ENCODE data around the gene F12.
"Not testable (repeated sequence)": the region's sequence is repeated elsewhere in the genome, so short reads cannot be mapped to it uniquely, and the experiment has no call there.

Gene F12

DNA sequence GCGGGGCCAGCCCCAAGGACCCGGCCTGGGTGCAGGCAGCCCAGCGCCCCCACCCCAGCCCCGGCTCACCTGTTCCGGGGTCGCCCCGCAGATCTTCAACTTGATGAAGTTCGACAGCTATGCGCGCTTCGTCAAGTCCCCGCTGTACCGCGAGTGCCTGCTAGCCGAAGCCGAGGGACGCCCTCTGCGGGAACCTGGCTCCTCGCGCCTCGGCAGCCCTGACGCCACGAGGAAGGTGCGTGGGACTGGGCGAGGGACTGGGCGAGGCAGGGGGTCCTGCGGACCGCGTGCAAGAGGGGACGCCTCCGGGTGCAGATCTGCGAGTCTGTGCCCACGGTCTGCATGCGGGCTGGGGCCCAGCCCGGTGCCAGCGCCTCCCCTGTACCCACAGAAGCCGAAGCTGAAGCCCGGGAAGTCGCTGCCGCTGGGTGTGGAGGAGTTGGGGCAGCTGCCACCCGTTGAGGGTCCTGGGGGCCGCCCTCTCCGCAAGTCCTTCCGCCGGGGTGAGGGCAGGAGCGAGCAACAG lies 42.0 kb downstream of the F12 start:
- no peak for DNase-seq

DNA sequence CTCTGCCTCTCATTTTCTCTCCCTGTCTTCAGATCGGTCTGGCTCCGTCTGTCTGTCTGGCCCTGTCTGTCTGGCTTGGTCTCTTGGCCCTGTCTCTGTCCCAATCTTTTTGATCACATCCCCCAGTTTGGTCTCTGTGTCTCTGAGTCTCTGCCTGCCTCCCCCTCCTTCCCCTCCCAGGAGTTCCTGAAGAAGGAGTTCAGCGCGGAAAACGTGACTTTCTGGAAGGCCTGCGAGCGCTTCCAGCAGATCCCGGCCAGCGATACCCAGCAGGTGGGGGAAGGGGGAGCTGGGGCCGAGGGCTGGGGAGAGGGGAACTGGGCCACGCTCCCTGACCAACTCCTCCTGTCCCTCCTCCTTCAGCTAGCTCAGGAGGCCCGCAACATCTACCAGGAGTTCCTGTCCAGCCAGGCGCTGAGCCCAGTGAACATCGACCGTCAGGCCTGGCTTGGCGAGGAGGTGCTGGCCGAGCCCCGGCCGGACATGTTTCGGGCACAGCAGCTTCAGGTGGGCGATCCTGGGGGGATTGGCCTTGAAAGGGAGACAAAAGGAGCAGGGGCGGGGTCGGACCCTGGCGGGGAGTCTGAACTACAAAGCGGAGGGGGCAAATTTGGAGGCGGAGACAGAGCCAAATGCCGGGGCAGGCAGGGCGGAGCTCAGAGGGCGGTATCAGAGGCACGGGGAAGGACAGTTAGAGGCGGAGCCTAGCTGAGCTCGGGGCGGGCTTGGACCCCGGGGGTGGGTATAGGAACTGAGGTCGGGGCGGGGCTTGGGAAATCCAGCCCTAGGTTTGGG lies 42.6 kb downstream of the F12 start:
- DNase-seq, result peak; percentile 69

DNA sequence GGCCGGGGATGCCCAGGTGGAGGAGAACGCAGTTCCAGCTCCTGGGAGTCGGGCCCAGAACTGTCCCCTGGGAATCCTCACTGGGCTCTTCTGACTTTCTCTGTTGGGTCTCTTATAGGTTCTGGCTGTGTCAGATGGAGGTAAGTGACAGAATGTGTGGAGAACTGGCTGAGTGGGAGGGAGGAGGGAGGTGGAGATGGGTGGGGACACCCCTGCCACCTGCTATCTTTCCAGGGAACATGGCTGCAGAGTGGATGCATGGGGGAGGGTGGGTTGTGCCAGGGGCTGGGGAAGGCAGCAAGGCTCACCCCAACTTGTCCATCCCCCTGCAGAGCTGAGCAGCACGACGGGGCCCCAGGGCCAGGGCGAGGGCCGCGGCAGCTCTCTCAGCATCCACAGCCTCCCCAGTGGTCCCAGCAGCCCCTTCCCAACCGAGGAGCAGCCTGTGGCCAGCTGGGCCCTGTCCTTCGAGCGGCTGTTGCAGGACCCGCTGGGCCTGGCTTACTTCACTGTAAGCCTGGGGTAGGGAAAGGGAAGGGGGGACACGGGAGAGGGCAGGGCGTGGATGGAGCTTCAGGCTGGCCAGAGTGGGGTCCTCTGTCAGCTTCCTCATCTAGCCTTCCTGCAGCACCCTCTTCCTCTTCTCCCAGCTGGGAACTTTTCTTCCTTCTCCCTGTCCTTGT lies 43.4 kb downstream of the F12 start:
- no peak for DNase-seq

DNA sequence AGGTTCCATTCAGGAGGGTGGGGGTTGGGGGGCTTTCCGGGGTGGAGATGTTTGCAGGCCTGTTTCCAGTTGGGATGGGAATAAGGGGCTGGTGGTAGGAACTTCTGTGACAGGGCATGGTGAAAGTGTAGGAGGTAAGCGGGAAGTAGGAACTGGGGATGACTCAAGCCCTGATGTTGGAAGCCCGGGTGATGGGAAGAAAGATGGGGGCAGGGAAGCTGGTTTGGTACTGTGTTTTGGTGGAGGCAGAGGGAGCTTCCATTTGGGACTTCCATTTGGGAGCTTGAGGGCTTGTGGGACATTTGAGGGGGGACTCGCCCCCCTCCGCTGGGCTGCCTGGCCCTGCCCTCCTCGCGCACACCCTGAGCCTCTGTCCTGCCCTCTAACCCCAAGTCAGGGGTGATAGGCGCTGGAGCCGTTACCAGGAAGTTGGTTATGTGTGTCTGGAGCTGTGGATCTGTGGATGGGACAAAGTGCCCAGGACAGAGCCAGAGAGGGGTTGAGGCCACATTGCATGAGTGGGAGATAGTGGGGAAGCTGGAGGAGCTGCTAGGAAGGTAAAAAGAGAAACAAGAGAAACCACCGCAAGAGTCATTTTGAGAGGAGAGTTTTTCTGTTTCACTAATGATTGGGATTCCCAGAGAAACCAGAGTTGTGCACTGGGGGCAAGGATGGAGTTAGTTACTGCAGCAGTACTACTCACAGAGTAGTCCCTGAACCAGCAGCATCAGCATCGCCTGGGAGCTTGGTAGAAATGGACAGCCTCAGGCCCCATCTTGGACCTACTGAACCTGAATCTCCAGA lies 45.0 kb downstream of the F12 start:
- no peak for DNase-seq

DNA sequence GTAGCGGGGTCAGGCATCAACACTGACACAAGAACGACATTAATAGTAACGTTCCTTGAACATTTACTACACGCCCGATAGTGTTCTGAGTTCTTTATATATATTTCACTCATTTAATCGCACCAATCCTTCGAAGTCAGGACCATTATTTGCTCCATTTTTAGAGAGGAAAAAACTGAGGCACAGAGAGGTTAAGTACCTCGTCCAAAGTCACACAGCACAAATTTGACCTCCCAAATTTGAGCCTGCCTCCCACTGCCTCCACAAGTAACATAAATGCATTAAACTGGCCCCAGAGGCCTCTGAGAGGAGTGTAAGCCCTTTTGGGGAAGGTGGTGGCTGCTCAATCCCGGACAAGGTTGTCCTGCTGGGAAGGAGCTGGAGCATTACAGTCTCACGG lies 45.8 kb downstream of the F12 start:
- DNase-seq, result no peak

DNA sequence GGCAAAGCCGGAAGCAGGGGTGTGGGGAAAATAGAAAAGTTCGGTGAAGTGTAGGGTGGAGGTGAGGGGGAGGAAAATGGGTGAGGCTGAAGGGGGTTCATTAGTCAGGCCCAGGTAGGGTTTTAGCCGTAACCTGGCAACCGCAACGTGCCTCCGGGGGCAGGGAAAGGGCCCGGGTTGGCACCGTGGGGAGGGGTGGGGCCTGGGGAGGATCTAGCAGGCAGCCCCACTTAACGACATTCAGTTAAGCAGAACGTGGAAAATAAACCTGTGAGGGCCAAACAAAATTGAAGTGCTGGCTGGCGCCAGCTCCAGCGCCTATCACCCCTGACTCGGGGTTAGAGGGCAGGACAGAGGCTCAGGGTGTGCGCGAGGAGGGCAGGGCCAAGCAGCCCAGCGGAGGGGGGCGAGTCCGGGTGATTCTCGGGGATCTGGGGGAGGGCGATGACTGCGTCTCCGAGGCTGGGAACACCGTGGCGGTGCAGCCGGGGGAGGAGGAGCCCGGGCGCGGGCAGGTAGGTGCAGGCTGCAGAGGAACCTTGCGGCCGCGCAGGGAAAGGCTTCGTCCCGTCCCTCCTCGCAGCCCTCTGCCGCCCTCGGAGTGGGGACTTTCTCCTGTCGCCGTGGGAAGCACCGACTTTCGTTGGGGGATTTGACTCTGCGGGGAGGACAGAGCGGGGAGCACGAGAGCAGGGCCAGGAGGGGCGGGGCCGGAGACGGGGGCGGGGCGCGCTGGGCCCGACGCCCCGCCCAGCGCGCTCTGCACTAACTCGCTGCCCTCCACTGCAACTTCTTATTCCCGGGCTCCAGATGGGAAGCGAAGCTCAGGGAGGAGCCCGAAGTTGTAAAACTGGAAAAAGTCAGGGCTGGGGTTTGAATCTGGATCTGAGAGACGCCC lies 46.5 kb downstream of the F12 start:
- peak; percentile 81 for DNase-seq

DNA sequence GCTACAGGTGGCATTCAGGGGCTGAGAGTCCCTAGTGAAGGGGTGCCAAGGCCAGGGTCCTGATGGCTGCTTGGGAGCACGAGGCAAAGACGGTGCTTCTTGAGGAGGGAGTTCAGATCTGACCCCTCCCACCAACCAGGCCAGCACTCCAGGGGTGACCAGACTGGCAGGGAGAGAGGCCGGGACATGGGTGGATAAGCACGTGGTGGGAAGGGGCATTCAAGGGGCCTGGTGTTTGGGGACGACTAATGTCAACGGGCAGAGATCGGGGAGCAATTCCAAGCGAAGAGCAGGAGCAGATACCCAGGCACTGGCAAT lies 47.1 kb downstream of the F12 start:
- DNase-seq, result no peak

DNA sequence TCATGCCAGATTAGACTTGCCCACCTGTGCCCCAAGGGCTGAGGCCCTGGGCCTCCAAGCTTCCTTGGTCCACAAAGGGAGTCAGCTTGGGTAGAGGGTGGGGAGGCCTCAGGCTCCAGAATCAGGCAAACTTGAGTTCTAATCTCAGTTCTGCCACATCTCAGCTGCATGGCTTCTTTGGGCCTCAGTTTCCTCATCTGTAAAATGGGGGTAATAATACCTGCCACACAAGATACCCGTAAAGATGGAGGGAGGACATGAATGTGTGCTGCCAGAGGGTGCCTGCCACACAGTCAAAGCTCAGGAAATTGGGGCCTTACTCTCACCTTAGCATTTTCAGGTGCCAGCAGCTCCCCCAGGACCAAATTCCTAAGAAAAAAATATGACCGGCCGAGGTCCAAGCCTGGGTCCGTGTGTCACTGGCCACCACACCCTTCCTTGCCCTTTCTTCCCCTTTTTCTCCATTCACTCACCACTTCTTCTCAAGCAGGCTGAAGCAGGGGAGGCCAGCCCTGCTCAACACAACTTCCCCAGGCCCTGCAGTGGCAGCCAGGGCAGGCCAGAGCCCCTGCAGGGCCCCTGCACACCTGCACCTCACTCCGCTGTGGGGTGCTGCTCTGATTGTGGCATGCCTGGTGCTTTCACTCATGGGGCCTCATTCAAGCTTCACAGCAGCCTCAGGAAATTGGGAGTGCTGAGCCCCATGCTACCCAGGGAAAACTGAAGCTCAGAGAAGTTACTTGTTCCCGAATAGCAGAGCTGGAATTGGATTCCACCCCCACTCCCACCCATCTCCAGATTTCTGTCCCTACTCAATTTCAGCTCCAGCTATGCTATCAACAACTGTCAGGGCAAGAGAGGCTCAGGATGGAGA lies 47.7 kb downstream of the F12 start:
- DNase-seq, result no peak

DNA sequence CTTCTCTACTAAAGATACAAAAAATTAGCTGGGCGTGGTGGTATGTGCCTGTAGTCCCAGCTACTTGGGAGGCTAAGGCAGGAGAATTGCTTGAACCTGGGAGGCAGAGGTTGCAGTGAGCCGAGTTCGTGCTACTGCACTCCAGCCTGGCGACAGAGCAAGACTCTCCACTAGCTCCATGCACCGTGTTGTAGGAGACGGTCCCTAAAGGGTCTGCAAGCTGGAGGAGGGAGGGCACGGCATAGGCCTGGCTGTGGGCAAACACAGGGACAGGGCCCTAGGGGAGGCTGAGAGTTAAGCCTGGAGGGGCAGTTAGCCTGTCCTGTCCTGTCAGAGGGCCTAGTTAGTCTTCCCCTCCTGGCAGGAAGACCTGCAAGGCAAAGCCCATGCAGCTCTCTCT lies 48.6 kb downstream of the F12 start:
- DNase-seq, result not testable (repeated sequence)

DNA sequence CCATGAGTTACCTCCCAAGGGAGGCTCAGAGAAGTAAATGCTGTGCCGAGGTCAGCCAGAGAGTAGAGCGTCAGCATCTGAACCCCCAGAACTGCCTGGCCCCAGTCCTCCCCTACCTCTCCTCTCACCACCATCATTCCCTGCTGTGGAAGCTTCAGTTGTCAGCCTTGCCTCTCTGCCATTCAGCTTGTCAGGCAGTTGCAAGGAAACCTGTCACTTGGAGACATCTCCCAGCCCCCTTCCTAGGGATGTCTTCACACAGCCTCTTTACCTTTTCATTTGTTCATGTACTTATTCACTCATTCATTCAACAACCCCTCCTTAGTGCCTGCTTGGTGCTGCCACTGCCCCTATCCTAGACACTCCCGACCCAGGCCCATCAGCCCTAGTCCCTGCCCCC lies 49.5 kb downstream of the F12 start:
- no peak for DNase-seq

DNA sequence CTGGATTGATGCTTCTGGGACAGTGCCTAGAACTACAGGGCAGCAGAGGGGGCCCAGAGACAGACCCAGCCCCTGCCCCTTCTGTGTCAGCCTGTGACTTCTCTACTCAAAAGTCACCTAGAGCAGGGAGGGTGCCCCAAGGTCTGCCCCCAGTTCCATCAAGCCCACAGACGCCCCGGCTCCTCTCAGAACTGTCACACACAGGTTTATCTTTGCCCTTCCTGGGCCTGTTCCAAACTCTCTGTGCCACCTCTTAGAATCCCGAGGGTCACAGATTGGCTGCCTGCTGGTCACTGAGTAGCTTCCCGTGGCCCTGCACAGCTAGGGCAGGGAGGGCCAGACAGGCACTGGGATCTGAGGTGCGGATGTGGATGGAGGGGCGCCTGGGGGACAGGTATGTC lies 49.9 kb downstream of the F12 start:
- DNase-seq, result no peak

DNA sequence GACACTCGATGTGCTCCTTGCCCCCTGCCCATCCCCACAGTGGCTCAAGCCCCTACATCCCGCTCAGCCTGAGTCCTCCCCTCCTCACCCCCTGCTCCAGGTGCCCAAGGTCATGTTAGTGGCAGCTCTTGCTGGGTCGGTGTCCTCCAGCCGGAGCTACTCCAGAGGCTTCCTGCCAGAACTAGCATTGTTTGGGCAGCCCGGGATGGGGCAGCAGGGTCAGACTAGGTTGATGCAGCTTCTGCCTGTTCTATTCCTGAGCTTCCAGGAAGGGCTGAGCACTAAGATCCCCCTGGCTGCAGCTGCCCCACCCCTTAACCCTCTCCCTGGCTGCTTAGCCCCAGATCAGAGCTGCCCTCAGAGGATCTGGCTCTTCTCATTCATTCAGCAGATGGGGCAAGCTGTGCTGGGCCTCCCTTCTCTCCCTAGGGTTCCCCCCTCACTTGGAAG lies 51.0 kb downstream of the F12 start:
- DNase-seq, result peak; percentile 37

DNA sequence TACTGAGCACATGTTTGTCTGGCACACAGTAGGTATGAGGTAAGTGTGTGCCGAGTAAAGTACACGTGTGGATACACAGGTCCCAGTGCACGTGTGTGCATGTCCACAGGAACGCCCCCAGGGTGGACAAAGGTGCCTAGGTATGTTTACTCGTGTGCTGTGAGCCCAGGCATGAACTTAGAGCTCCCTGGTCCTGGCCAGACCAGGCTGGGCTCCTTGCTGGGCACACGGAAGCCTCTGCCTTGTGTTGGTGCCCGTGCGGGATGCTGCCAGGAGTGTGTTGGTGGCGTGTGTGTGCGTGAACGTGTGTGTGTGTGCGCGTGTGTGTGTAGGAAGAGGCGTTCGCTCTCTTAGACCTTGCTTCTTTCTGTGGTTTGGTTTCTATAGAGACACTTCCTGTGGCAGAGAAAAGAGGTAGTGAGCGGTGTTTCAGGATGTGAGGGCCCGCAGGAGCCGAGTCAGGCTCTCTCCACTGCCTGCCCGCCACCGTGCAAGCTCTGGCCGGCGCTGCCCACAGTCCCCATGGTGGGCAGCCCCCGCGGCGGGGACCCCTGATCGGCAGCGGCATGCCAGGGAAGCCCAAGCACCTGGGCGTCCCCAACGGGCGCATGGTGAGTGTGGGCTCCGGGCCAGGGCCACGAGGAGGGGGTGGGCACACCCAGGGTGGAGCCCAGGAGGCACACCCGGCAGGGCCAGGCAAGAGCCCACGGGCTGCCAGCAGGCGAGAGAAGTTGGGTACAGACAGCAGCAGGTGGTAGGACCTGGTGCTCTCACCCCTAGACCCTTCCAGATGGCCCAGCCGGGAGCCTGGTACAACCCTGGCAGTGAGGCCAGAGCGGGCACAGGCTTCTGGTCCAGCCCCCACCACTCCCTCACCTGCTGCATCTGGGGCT lies 51.7 kb downstream of the F12 start, which contains the start of gene RGS14:
RGS14 (plus strand) TSS at position 466 of the 893 bp plus-strand sequence; CDS start at position 567, 101 bp downstream.
- DNase-seq, result peak; percentile 88

DNA sequence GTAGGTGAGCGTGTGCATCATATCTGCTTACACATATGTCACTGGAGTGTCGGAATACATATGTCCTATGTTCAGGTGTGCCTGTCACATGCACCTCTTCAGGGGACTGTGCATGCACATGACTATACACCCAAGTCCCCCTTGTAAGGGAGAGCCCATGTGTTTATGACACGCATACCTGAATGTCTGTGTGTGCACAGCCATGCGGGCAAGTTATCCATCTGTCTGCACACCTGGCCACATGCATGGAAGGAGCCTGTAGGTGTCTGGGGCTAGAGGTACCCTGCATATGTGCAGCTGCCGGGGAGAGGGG lies 52.3 kb downstream of the F12 start:
- peak; percentile 23 for DNase-seq

DNA sequence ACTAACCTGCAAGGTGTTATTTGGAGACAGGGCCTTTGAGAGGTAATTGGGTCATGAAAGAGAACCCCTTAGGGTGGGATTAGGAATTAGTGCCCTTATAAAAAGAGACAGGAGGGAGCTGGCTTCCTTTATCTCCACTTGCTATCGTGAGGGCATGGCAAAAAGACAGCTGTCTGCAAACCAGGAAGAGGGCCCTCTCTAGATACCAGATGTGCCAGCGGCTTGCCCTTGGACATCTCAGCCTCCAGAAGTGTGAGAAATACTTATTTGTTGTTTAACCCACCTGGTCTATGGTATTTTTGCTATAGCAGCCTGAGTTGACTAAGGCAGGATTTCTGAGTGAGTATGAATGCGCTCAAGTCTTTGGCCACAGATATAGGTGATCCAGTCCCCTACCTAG lies 52.6 kb downstream of the F12 start:
- DNase-seq, result peak; percentile 54

DNA sequence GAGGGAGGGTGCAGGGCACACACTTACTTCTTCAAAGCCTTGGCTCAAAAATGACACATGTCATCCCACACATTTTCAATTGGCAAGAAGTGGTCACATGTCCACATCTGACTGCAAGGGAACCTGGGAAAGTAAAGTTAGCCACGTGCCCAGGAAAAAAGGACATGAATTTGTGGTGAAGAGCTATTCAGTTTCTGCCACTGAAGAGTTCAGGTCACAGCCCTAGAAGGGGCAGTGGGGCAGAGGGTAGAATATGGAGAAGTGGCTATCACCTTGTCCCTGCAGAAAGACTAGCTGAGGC lies 53.5 kb downstream of the F12 start:
- peak; percentile 48 for DNase-seq

DNA sequence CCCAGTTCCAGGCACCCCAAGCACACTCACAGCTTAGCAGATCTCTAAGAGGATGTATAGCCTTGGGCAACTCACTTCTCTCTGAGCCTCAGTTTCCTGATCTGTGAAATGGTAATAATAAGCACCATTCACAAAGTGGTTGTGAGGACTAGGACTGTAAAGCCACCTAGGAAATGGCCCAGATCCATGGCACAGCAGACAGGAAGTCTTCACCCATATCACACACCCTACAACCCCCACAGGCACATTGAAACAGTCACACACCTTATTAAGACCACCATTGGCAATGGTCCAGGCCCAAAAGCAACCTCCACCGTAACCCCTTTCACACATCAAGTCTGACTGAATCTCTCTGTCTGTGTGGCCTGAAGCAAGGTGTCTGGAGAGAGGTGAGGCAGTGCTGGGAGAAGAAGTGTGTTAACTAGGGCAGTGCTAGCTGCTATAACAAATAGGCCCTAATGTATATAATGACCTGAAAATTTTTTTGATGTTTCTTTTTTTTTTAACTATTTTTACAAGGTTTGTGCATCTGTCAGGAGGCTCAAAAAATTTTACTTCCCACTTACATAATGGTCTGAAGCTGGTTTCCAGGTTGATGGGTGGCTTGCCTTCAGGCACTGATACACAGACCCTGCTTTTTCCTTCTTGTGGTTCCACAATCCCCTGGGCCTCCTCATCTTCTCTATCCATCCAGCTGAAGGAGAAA lies 54.0 kb downstream of the F12 start:
- DNase-seq, result no peak

DNA sequence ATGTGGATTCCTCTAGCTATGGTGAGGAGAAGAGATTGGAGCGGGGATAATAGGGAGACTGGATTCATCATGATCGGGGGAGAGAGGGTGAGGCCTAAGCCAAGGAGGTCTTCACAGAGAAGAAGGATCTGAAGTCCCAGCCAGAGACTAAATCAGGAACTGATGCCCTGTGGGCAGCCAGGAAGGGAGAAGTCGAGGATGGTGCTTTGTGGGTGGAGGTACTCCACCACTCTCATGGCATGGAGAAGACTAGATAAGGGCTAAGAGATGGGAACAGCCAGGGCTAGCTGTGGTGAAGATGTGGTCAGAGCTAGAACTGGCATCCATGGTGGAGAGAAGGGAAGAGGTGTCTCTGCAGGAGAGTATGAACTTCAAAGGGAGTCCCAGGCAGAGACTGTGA lies 54.7 kb downstream of the F12 start:
- peak; percentile 37 for DNase-seq

DNA sequence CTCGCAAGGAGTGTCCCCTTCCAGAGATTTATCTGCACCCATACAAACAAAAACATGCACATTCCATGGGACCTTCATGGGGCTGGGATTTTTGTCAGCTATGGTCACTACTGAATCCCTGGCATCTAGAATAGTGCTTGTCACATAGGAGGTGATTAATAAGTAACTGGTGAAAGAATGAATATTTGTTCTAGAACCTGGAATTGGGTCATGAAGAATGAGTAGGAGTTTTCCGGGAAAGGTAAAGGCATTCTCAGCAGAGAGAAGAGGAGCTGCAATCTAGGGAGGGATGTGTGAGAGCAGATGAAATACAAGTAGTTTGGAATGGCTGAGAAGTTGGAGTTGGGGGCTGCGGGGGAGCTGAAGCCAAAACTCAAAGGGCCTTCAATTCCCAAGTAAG lies 55.1 kb downstream of the F12 start:
- DNase-seq, result no peak

DNA sequence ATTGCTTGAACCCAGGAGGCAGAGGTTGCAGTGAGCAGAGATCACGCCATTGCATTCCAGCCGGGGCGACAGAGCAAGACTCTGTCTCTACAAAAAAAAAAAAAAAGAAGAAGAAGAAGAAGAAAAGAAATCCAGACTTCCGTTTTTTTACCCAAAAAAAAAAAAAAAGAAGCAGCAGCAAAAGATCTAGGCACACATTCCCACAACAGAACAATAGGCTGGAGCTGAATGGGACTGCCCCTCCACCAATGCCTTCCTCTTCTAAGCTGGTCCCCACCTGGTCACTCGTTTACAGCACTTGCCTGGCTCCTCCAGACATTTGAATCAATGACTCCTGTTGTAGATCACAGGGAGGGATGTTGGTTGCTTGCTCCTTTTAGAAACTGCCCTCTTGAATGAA lies 56.3 kb downstream of the F12 start:
- DNase-seq, result no peak

Measured in hematopoietic multipotent progenitor cell treated with erythropoietin and hydrocortisone succinate and interleukin-3 and kit ligand, for 8 days (in vitro differentiated cells).